ENCODE measurements around the gene MRPS27. TPM values are rescaled to one million over a fixed set of nuclear protein-coding genes. Genes with fewer than 3 reads are reported as not detected.

MRPS27 gene
- total RNA-seq, 1 experiment from 2014 or later: 120 TPM

GRCh38 chr5:72265032-72265877, 54.8 kb downstream of the MRPS27 start:
- no peak overlapping the region for H3K27ac ChIP-seq (ENCODE audit: low read length)
- H2AFZ ChIP-seq (ENCODE audit: low read length): no peak overlapping the region
- H3K9me3 ChIP-seq (ENCODE audit: low read length): no peaks in the 10 kb centered on the region
- no peak overlapping the region for H3K9ac ChIP-seq (ENCODE audit: low read length)
- H3K4me2 ChIP-seq (ENCODE audit: low read depth, low read length, poor library complexity, severe bottlenecking): no peak overlapping the region
- H3K79me2 ChIP-seq (ENCODE audit: low read length): peaks cover 90% of the 10 kb centered on the region
- H3K4me1 ChIP-seq (ENCODE audit: low read length): peaks cover 18% of the 10 kb centered on the region
- peaks cover 10% of the 10 kb centered on the region for H3K36me3 ChIP-seq (ENCODE audit: insufficient read depth, low read length)
- H4K20me1 ChIP-seq (ENCODE audit: insufficient read depth, low read depth, low read length): no peaks in the 10 kb centered on the region
- H3K27me3 ChIP-seq (ENCODE audit: low read length): no peaks in the 10 kb centered on the region
- H3K4me3 ChIP-seq (ENCODE audit: low read length): no peak overlapping the region
- H3K9me2 ChIP-seq (replicated peaks; ENCODE audit: insufficient read depth, low read length): no peaks in the 10 kb centered on the region
- DNase-seq: no peak

DNA sequence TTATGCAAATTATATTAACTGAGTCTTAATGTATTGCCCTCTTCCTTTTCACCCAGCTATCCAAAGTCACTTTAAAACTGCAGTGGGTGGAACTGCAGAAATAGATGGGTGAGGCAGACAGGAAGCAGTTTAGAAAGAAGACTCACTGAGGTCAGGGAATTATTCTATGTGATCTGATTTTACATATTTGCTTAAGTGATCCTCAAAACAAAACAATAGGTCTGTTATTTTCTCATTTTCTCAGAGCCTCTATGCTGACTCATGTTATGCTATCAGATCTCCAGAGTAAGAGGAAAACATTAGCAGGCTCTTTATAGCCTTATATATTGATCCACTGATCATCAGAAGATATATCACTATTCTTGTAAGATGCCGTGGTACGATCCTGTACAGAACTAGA, 63.5 kb downstream of the MRPS27 start:
- no peak overlapping the region for H3K4me3 ChIP-seq (ENCODE audit: low read length)
- DNase-seq: no peak
- no peaks in the 10 kb centered on the region for H3K9me2 ChIP-seq (replicated peaks; ENCODE audit: insufficient read depth, low read length)
- H2AFZ ChIP-seq (ENCODE audit: low read length): no peak overlapping the region
- peaks cover 7% of the 10 kb centered on the region for H3K4me1 ChIP-seq (ENCODE audit: low read length)
- H3K4me2 ChIP-seq (ENCODE audit: low read depth, low read length, poor library complexity, severe bottlenecking): no peak overlapping the region
- H3K27me3 ChIP-seq (ENCODE audit: low read length): no peaks in the 10 kb centered on the region
- peaks cover 83% of the 10 kb centered on the region for H3K79me2 ChIP-seq (ENCODE audit: low read length)
- H3K27ac ChIP-seq (ENCODE audit: low read length): no peak overlapping the region
- peaks cover 2% of the 10 kb centered on the region; the same call in 1 of the 2 replicates for H3K36me3 ChIP-seq (ENCODE audit: insufficient read depth, low read length)
- H4K20me1 ChIP-seq (ENCODE audit: insufficient read depth, low read depth, low read length): no peaks in the 10 kb centered on the region
- H3K9ac ChIP-seq (ENCODE audit: low read length): no peak overlapping the region
- H3K9me3 ChIP-seq (ENCODE audit: low read length): no peaks in the 10 kb centered on the region

DNA sequence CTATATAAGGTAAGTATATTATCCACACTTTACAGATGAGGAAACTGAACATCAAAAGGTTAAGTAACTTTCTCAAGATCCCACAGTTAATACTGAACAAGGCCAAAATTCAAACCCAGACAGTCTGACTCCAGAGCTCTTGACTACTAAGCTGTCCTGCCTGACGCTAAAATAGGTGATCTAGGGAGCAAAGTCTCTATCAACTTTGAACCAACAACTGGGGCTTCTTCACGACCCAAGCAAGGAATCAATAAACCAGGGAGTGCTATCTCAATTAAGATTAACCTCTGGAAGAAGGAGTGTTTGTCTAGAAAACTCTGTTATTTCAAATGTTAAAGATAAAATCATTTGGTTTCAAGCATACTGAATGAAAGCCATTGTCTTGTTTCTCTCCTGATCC, 64.4 kb downstream of the MRPS27 start:
- no peak overlapping the region for H3K4me2 ChIP-seq (ENCODE audit: low read depth, low read length, poor library complexity, severe bottlenecking)
- H4K20me1 ChIP-seq (ENCODE audit: insufficient read depth, low read depth, low read length): no peaks in the 10 kb centered on the region
- peaks cover 85% of the 10 kb centered on the region for H3K79me2 ChIP-seq (ENCODE audit: low read length)
- peaks cover 7% of the 10 kb centered on the region for H3K4me1 ChIP-seq (ENCODE audit: low read length)
- DNase-seq: no peak
- no peak overlapping the region for H3K27ac ChIP-seq (ENCODE audit: low read length)
- H3K4me3 ChIP-seq (ENCODE audit: low read length): no peak overlapping the region
- no peaks in the 10 kb centered on the region; the same call in 1 of the 2 replicates for H3K36me3 ChIP-seq (ENCODE audit: insufficient read depth, low read length)
- no peak overlapping the region for H3K9ac ChIP-seq (ENCODE audit: low read length)
- H3K27me3 ChIP-seq (ENCODE audit: low read length): no peaks in the 10 kb centered on the region
- no peaks in the 10 kb centered on the region for H3K9me2 ChIP-seq (replicated peaks; ENCODE audit: insufficient read depth, low read length)
- no peak overlapping the region for H2AFZ ChIP-seq (ENCODE audit: low read length)
- no peaks in the 10 kb centered on the region for H3K9me3 ChIP-seq (ENCODE audit: low read length)

- H3K9ac ChIP-seq (ENCODE audit: low read length): no peak overlapping the region
- no peak for DNase-seq
- H3K4me1 ChIP-seq (ENCODE audit: low read length): peaks cover 7% of the 10 kb centered on the region
- no peak overlapping the region for H3K27ac ChIP-seq (ENCODE audit: low read length)
- H2AFZ ChIP-seq (ENCODE audit: low read length): no peak overlapping the region
- H3K9me3 ChIP-seq (ENCODE audit: low read length): no peaks in the 10 kb centered on the region
- H3K36me3 ChIP-seq (ENCODE audit: insufficient read depth, low read length): no peaks in the 10 kb centered on the region; the same call in 1 of the 2 replicates
- peaks cover 85% of the 10 kb centered on the region for H3K79me2 ChIP-seq (ENCODE audit: low read length)
- H3K9me2 ChIP-seq (replicated peaks; ENCODE audit: insufficient read depth, low read length): no peaks in the 10 kb centered on the region
- no peaks in the 10 kb centered on the region for H3K27me3 ChIP-seq (ENCODE audit: low read length)
- H4K20me1 ChIP-seq (ENCODE audit: insufficient read depth, low read depth, low read length): no peaks in the 10 kb centered on the region
- no peak overlapping the region for H3K4me3 ChIP-seq (ENCODE audit: low read length)
- no peak overlapping the region for H3K4me2 ChIP-seq (ENCODE audit: low read depth, low read length, poor library complexity, severe bottlenecking)
These were observed 64.8 kb downstream of the MRPS27 start for GRCh38 chr5:72255237-72255636.

- Histone ChIP-seq H2AFZ (ENCODE audit: low read length) (no peak overlapping the region), H4K20me1 (ENCODE audit: insufficient read depth, low read depth, low read length) (no peaks in the 10 kb centered on the region), H3K79me2 (ENCODE audit: low read length) (peaks cover 84% of the 10 kb centered on the region), H3K4me1 (ENCODE audit: low read length) (peaks cover 7% of the 10 kb centered on the region), H3K9ac (ENCODE audit: low read length) (no peak overlapping the region), H3K27ac (ENCODE audit: low read length) (no peak overlapping the region), H3K4me2 (ENCODE audit: low read depth, low read length, poor library complexity, severe bottlenecking) (no peak overlapping the region), H3K36me3 (ENCODE audit: insufficient read depth, low read length) (no peaks in the 10 kb centered on the region; the same call in 1 of the 2 replicates), H3K9me2 (replicated peaks; ENCODE audit: insufficient read depth, low read length) (no peaks in the 10 kb centered on the region), H3K9me3 (ENCODE audit: low read length) (no peaks in the 10 kb centered on the region), H3K27me3 (ENCODE audit: low read length) (no peaks in the 10 kb centered on the region), H3K4me3 (ENCODE audit: low read length) (no peak overlapping the region)
- no peak for DNase-seq
These were observed 67.4 kb downstream of the MRPS27 start for GRCh38 chr5:72252574-72253155.

DNA sequence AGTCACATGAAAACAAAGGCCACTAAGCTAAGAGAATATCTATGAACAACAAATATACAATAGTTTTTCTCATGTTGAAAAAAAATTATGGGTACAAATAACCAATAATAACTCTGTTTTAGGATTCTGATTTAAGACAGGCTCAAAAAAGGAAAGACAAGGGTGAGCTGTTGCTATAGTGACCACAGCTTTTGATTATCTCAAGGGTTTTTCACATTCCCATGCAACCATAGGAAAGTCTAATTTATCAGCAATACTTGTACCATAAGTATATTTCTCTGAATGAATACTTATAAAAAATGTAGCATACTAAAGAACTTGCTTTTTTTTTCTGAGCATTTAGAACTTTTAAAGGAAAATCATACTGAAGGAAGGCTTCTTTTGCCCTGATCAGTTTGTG, 68.0 kb downstream of the MRPS27 start:
- no peaks in the 10 kb centered on the region for H4K20me1 ChIP-seq (ENCODE audit: insufficient read depth, low read depth, low read length)
- H2AFZ ChIP-seq (ENCODE audit: low read length): no peak overlapping the region
- H3K9me3 ChIP-seq (ENCODE audit: low read length): no peaks in the 10 kb centered on the region
- no peak overlapping the region for H3K27ac ChIP-seq (ENCODE audit: low read length)
- peaks cover 86% of the 10 kb centered on the region for H3K79me2 ChIP-seq (ENCODE audit: low read length)
- no peaks in the 10 kb centered on the region for H3K36me3 ChIP-seq (ENCODE audit: insufficient read depth, low read length)
- H3K9me2 ChIP-seq (replicated peaks; ENCODE audit: insufficient read depth, low read length): no peaks in the 10 kb centered on the region
- no peak overlapping the region for H3K4me3 ChIP-seq (ENCODE audit: low read length)
- no peak for DNase-seq
- H3K4me1 ChIP-seq (ENCODE audit: low read length): peaks cover 12% of the 10 kb centered on the region
- H3K9ac ChIP-seq (ENCODE audit: low read length): no peak overlapping the region
- H3K4me2 ChIP-seq (ENCODE audit: low read depth, low read length, poor library complexity, severe bottlenecking): no peak overlapping the region
- no peaks in the 10 kb centered on the region for H3K27me3 ChIP-seq (ENCODE audit: low read length)

GRCh38 chr5:72251386-72251785, 68.7 kb downstream of the MRPS27 start:
- H3K27ac ChIP-seq (ENCODE audit: low read length): no peak overlapping the region
- peaks cover 11% of the 10 kb centered on the region for H3K4me1 ChIP-seq (ENCODE audit: low read length)
- H3K4me3 ChIP-seq (ENCODE audit: low read length): no peak overlapping the region
- peaks cover 86% of the 10 kb centered on the region for H3K79me2 ChIP-seq (ENCODE audit: low read length)
- no peak overlapping the region for H3K4me2 ChIP-seq (ENCODE audit: low read depth, low read length, poor library complexity, severe bottlenecking)
- no peaks in the 10 kb centered on the region for H4K20me1 ChIP-seq (ENCODE audit: insufficient read depth, low read depth, low read length)
- no peaks in the 10 kb centered on the region for H3K27me3 ChIP-seq (ENCODE audit: low read length)
- H3K9me2 ChIP-seq (replicated peaks; ENCODE audit: insufficient read depth, low read length): no peaks in the 10 kb centered on the region
- no peak overlapping the region for H3K9ac ChIP-seq (ENCODE audit: low read length)
- no peak overlapping the region for H2AFZ ChIP-seq (ENCODE audit: low read length)
- no peaks in the 10 kb centered on the region for H3K36me3 ChIP-seq (ENCODE audit: insufficient read depth, low read length)
- no peak for DNase-seq
- H3K9me3 ChIP-seq (ENCODE audit: low read length): no peaks in the 10 kb centered on the region

- no peaks in the 10 kb centered on the region for H4K20me1 ChIP-seq (ENCODE audit: insufficient read depth, low read depth, low read length)
- no peak overlapping the region for H3K9ac ChIP-seq (ENCODE audit: low read length)
- H3K4me1 ChIP-seq (ENCODE audit: low read length): peaks cover 26% of the 10 kb centered on the region
- no peaks in the 10 kb centered on the region for H3K36me3 ChIP-seq (ENCODE audit: insufficient read depth, low read length)
- H3K27ac ChIP-seq (ENCODE audit: low read length): no peak overlapping the region
- DNase-seq: no peak
- no peaks in the 10 kb centered on the region for H3K27me3 ChIP-seq (ENCODE audit: low read length)
- no peak overlapping the region for H3K4me3 ChIP-seq (ENCODE audit: low read length)
- no peak overlapping the region for H2AFZ ChIP-seq (ENCODE audit: low read length)
- no peaks in the 10 kb centered on the region for H3K9me2 ChIP-seq (replicated peaks; ENCODE audit: insufficient read depth, low read length)
- no peak overlapping the region for H3K4me2 ChIP-seq (ENCODE audit: low read depth, low read length, poor library complexity, severe bottlenecking)
- H3K9me3 ChIP-seq (ENCODE audit: low read length): no peaks in the 10 kb centered on the region
- peaks cover 90% of the 10 kb centered on the region for H3K79me2 ChIP-seq (ENCODE audit: low read length)
These were observed 71.5 kb downstream of the MRPS27 start for GRCh38 chr5:72248410-72248981.
